GM18498 (cell line): ENCODE results near the gene WWTR1.

Experiments
- ATAC-seq: cut with Tn5 transposase; IDR thresholded peaks from one replicate; pipeline ENCODE4 v1.9.1; 2021; ENCODE audit warnings: mild to moderate bottlenecking, moderate library complexity; ENCODE audit not compliant: unreplicated experiment

Gene WWTR1

GRCh38 chr3:149655826-149656574, 1.8 kb downstream of the WWTR1 start:
- no peak for ATAC-seq

- no peak for ATAC-seq
These were observed 3.6 kb downstream of the WWTR1 start for GRCh38 chr3:149654188-149654601.

- ATAC-seq, result no peak
These were observed 4.3 kb downstream of the WWTR1 start for GRCh38 chr3:149653564-149653963.

- no peak for ATAC-seq
These were observed 4.7 kb downstream of the WWTR1 start for GRCh38 chr3:149653136-149653535.

- ATAC-seq, result no peak
These were observed 7.0 kb downstream of the WWTR1 start for GRCh38 chr3:149650828-149651227.

GRCh38 chr3:149648525-149648924, 9.3 kb downstream of the WWTR1 start:
- no peak for ATAC-seq

- no peak for ATAC-seq
These were observed 10.0 kb downstream of the WWTR1 start for GRCh38 chr3:149647812-149648211.

- ATAC-seq, result peak; percentile 79
These were observed 10.5 kb downstream of the WWTR1 start for GRCh38 chr3:149647285-149647684.

- no peak for ATAC-seq
These were observed 11.6 kb downstream of the WWTR1 start for GRCh38 chr3:149646181-149646766.

- ATAC-seq, result no peak
These were observed 13.9 kb downstream of the WWTR1 start for GRCh38 chr3:149643963-149644362.

- ATAC-seq, result no peak
These were observed 14.4 kb downstream of the WWTR1 start for GRCh38 chr3:149643482-149643798.

- ATAC-seq, result no peak
These were observed 16.7 kb downstream of the WWTR1 start for GRCh38 chr3:149640976-149641728.

GRCh38 chr3:149639093-149639486, 18.7 kb downstream of the WWTR1 start:
- ATAC-seq, result no peak

- ATAC-seq, result no peak
These were observed 19.4 kb downstream of the WWTR1 start for GRCh38 chr3:149638228-149639092.

GRCh38 chr3:149635396-149635795, 22.4 kb downstream of the WWTR1 start:
- no peak for ATAC-seq

GRCh38 chr3:149634573-149634972, 23.3 kb downstream of the WWTR1 start:
- ATAC-seq, result no peak

GRCh38 chr3:149634072-149634471, 23.8 kb downstream of the WWTR1 start:
- no peak for ATAC-seq

GRCh38 chr3:149632225-149632624, 25.6 kb downstream of the WWTR1 start:
- no peak for ATAC-seq

GRCh38 chr3:149630806-149631205, 27.0 kb downstream of the WWTR1 start:
- no peak for ATAC-seq

GRCh38 chr3:149628957-149629670, 28.7 kb downstream of the WWTR1 start:
- no peak for ATAC-seq

GRCh38 chr3:149626671-149627070, 31.2 kb downstream of the WWTR1 start:
- no peak for ATAC-seq
